OCI-LY7 (cell line): Measurements from ENCODE around the gene LRP3.

Experiments used
- CTCF ChIP-seq: fragments of 200-600 bp; sonication (generic); conservative IDR thresholded peaks from 2 replicates; pipeline ENCODE4 v1.5.1; 2014; ENCODE audit warnings: mild to moderate bottlenecking, antibody characterized with exemption, low read length, moderate library complexity, mixed read lengths
- EZH2phosphoT487 ChIP-seq: fragments of 200-600 bp; sonication (generic); IDR thresholded peaks from 2 replicates; pipeline ENCODE4 v1.6.1; 2018; ENCODE audit warnings: low read depth, borderline replicate concordance, mild to moderate bottlenecking, mixed run types, antibody characterized with exemption, low read length, moderate library complexity, mixed read lengths

- TF ChIP-seq CTCF (no peak), EZH2phosphoT487 (no peak)
Measured at GRCh38 chr19:33251526-33252090, 57.5 kb downstream of the LRP3 start.
